Fibroblast of upper back skin (primary cell): ENCODE measurements around the gene SLC1A7.

Source experiments
- DNase-seq: peaks from one replicate; pipeline ENCODE4 v3.0.0-alpha.2; 2013

Gene SLC1A7

DNA sequence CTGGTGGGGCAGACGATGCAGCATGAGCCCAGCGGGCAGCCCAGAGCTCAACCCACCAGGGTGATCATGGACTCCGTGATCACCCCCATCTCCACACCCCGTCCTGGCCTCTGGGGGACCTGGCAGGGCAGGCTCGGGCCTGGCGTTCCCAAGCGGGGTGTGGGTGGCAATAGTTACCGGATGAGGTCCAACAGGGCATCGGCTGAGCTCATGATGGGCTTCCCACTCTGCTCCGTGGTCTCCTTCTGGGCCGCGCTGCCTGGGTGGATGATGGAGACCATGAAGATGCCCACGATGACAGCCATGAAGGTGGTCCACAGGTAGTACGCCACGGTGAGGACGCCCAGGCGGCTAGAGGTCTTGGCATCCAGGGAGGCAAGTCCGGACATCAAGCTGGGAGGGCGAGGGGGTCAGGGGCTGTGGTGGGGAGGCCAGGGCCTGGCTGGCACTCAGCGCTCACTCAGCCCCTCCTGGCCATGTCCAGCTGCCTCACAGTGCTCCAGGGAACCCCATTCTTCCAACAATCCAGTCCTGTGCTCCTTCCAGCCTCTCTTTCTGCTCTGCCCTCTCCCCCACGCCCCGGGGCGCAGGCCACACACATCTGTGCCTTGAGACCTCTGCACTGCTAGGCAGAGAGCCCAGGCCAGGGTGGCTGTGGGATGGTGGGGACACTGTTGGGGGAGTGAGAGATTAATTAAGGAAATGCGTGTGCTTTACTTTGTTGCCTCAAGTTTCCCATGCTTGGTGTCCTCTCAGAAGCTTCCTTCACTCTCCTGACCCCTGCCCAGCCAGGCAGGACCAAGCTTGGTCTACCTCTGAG is 27.6 kb downstream of the SLC1A7 start:
- no peak for DNase-seq

DNA sequence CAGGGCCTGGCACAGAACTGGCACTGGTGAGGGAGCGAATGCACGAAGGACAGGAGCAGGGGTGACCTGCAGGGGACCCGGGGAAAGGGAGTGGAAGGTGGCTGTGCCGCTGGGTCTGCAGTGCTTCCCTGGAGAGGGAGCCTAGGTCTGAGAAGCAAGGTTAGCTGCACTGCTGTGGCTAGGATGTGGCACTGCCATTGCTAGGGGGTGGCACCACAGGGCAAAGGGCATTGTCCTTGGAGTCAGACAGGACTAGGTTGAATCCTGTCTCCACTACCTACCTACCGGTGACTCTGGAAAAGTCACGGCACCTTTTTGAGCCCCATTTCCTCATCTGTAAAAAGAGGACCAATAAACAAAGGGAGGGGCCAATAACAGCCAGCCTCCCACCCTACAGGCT is 28.3 kb downstream of the SLC1A7 start:
- no peak for DNase-seq

DNA sequence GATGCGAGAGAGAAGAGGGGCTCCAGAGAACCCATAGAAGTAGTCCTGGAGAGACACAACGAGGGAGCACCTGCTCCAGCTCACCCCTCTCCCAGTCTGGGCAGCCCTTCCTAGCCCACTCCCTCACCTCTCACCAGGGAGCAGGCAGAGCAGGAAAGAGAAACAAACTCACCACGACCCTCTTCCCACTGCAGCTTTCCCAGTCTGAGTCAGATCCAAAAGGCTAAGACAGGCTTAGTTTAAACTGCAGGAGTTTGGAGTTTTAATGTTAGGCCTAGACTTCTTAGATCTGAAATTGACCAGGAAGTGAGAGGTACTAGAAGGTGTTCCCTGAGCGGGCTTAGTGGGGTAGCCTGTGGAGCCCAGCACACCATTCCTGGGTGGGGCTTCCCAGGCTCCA is 29.6 kb downstream of the SLC1A7 start:
- peak; percentile 10 for DNase-seq

DNA sequence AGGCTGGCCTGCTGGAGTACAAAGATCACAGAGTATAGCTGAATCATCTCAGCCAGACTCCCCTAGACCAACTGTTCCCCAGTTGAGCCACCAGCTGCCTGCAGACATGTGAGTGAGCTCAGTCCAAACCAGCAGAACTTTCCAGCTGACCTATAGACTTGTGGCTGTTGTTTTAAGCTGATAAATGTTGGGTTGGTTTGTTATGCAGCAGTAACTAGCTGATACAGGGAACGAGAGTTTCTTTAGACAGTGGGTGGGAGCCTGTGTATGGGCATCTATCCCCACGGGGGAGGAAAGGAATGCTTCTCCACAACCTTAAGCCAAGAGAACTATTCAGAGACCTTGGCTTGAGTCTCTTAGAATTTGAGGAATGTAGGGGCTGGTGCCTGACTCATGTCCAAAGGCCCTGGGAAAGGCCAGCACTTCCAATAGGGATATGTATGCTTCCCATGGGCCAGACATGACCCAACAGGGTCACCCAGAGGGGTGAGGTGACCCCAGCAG is 30.1 kb downstream of the SLC1A7 start:
- peak; percentile 87 for DNase-seq

DNA sequence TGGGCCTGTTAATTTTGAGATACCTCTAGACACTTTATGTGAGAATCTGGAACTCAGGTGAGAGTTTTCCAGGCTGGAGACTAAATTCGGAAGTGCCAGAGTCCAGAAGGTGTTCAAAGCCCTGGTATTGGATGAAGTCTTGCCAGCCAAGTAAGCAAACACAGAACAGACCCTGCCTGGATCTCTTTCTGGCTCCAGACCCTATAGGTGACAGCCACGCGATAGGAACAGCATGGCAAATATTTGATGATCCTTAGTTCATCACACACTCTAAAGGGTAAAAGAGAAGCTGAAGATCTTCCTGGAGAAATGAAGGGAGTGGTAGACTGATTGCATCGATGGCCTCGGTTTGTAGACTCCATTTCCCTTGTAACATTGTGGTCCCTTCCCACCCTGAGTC is 30.7 kb downstream of the SLC1A7 start:
- DNase-seq: no peak

DNA sequence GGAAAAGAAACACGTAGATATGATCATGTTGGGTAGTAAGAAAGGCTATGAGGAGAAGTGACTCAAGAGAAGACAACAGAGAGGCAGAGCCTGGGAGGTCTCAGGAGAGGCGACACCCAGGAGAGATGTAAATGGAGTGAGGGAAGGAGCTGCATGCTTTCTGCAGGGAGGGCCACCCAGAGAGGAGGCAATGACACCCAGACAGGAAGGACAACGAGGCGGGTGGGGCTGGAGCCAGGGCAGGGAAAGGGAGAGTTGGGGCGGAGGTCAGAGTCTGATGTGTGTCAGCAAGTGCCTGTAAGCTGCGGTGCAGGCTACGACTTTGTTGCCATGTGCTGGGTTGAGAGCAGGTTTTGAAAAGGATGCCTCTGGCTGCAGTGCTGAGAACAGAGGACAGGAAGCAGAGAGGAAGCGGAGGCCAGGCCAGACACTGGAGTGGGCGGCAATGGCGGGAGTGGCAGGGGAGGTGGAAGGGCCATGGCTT is 31.3 kb downstream of the SLC1A7 start:
- DNase-seq: peak; percentile 16

DNA sequence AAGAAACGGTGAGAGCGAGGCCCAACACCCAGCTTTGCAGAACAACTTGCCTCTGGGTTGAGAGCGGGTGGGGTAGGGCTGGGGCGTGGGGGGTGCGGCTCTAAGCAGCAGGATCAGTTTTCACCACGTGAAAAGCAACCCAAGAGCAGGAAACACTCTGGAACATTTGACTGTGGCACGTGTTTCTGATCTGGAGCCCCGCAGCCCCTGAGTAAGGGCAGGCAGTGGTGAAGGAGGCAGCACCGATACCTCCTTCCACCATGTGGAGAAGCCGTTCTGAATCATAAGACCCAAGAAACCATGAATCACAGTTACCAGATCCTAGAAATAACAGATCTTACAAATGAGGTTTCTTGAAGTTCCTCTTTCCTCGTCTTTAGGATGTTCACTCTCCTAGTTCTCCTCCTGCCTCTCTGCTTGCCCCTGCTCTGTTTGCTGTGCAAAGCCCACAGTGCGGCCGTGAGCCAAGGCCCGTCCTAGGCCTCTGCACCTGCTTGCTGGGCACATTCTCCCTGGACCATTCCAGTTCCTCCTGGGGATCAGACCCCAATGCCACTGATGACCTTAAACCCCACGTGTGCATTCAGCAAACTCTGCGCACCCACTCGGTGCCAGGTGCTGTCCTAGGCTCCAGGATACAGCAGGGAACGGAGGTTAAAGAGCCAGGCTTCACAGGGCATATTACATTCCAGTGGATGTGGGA is 31.9 kb downstream of the SLC1A7 start:
- DNase-seq: peak; percentile 79

DNA sequence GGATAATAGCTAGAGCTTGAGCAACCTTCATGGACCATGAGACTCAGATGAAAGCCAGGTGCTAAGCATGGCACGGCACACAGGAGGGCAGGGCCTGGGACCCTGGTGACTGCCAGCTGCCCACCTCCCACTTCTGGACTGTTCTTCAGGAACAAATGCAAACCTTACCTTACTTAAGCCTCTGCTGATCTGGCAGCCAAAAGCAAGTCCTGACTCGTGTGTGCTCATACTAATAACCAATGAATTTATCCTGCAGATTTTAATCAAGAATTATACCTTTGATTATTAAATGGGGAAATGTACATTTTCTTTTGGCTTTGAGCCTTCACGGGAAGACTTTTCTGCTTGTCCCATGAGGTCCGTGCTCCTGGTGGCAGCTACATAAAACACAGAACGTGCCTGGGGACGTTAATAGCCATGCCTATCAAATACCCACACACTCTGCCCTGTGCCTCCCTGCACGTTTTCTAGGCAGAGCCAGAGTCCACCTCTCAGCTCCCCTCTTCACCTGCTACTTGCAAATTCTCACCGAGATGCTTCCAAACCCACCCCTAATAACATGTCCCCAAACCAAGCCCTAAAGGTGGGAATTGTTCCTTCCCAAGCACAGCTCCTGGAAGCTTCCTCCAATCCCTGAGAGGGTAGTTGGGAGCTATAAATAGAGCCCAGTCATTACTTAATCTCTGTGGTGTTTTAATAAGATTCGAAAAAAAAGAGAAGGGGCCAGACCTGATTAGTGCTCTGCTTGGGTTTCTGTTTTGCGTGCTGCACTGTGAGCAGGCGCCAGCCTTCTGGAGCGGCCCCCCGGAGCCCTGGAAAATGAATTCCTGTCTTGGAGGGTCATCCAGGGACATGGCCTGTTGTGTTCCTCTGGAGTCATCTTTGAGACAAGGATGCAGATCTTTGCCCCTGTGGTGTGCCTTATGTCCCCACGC is 33.5 kb downstream of the SLC1A7 start:
- DNase-seq: peak; percentile 45

DNA sequence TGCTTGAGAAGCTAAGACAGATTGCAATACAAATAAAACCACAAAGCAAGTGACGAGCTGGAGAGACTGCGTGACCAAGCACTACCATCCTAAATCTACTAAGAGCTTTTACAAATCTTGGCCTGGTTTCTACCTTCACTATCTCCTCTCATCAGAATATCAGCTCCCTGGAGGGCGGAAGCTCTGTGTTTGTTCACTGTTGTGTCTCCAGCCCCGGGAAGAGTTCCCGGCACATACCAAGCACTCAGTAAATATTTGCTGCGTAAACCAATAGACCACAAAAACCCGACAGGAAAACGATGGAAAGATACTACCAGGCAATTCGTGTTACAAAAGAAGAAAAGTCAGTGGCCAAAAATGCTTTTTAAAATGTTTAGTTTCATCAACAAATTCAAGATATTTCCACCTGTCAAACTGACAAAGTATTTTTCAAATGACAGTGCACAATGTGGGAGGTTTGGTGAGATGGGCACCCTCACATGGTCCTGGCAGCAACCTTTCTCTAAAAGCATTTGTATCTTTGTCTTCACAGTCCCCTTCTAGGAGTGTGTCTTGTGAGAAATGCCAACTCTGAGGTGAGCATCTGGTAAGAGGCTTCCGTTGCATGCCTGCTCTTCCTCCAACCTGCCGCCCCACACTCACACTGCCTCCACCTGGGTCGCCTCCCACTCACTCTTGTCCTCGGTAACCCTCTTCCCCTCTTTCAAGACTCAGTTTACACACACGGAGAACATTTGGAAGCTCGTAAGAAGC is 34.7 kb downstream of the SLC1A7 start:
- DNase-seq: peak; percentile 82

DNA sequence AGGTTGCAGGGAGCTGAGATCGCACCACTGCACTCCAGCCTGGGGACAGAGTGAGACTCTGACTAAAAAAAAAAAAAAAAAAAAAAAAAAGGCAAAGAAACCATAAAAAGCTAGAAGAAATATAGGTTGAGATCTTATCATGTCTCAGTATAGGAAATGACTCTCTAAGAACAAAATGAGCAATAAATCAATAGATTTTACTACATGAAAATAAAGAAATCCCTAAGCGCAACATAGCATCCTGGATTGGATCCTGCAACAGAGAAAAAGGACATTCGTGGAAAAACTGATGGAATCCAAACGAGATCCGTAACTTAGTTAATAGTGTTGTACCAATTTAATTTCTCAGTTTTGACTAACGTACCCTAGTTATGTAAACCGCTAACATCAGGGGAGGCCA is 35.3 kb downstream of the SLC1A7 start:
- DNase-seq: no peak

DNA sequence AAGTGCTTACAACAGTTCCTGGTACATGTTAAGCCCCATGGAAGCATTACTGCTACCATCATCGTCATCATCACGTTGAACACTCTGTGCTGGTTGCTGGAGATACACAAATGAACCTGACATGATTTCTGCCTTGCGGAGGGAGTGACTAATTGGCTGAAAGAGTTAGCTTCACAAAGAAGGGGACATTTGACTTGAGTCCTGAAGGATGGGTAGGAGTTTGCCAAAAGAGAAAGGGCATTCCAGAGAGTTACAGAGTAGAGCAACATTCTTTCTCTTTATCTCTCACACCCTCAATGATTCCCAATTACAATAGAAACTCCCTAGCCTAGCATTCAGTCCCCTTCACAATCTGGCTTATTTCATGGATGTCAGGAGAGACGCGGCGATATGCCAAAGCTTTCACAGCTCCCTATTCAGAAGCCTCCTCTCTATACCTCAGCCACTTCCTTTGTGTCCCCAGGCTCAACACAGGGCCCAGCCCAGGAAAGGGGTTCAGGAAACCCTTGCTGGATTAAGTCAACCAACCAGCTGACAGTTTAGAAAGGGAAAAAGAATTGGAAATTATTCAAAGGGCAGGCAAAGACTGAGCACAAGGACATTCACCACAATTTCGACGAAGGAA is 38.0 kb downstream of the SLC1A7 start:
- DNase-seq: no peak

DNA sequence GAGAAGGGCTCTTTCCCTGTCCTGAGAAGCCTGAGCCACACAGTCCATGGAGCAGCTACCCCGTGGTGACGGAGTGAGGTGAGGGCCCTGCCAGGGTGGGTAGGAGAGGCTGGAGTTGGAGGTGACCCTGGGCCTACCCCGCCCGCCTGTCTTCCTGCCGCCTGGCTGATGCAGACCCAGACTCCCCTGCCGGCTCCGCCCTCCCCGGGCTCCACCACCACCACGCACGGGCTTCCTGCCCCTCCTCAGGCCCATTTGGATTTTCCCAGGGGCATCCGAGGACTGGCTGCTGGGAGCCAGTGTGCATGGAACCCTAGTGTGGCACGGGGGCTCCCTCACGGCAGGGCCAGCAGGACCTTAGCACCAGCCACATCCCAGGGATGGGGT is 47.9 kb downstream of the SLC1A7 start:
- no peak for DNase-seq

DNA sequence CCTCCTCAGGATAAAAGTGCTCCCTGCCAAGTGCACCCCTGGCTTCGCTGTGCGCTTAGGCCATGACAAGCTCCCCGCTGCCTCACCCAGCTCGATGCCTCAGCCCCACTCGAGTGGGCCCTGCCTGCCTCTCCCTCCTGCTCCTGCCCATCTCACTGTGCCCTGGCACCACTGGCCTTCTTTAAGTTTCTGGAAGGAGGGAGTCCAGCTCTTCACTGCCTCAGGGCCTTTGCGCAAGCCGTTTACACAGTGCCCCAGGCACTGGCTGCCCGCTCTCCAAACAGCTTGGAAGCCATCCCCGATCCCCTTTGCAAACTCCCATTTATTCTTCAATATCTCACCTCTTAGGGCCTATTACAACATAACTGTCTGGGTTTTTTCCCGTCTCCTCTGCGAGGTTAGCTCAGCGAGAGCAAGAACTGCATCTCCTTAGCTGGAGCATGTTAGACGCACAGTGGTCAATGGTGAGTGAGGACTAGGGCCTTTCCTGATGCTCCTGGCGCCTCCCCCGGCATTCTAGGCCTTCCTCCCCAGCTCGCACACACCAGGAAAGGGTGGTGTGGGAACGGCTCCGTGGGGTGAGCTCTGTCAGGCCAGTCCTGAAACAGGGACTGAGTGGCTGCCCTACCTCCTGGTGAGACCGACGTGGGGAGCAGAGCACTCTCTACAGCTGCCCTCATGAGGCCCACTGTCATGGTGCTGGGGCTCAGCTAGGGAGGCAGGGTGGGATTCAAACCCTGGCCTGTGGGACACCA is 48.5 kb downstream of the SLC1A7 start:
- DNase-seq: no peak

DNA sequence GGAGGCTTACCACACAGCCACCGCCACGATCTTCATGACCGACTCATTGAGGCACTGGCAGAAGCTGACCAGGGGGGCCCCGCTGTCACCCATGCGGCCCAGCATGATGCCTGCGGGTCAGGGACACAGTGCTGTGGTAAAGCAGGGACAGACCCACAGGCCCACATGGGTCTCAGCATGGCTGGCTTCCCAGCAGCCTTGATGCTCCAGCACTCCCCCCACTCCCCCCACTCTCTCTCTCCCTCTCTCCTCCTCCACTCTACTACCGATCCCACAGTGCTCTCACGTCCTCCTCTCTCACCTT is 49.0 kb downstream of the SLC1A7 start:
- no peak for DNase-seq

DNA sequence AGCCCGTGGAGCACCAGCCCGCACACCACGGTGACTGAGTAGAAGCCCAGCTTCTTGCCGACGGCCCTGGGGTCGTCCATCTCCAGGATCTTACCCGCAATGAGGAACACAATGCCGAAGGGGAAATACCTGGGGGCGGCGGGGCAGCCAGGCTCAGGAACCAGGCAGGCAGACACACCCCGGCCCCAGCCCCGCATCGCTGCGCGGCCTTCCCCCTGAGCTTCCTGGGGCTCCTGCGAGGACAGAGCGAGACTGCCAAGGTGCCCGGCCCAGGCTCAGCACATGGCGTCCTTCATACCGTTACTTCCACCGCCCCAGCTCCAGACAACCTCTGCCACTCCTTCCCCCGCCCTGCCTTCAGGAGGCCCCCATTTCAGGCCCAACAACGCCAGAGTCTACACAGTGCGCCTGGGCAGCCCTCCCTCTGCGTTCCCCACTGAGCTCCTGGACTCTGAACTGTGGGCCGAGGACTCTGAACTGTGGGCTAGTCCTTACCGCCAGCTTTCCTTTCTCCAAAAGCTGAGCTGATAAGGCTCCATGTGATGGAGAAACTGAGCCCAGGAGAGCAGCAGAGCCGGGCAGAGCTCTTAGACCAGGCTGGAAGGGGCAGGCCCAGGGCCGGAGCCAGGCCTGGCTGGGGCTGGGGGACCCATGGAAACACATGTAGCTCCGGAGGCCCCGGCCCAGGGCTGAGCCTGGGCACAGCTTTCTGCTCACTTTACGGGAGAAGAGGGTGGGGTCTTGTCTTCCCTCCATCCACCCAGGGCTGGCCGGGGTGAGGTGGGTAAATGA is 49.6 kb downstream of the SLC1A7 start:
- DNase-seq: no peak

DNA sequence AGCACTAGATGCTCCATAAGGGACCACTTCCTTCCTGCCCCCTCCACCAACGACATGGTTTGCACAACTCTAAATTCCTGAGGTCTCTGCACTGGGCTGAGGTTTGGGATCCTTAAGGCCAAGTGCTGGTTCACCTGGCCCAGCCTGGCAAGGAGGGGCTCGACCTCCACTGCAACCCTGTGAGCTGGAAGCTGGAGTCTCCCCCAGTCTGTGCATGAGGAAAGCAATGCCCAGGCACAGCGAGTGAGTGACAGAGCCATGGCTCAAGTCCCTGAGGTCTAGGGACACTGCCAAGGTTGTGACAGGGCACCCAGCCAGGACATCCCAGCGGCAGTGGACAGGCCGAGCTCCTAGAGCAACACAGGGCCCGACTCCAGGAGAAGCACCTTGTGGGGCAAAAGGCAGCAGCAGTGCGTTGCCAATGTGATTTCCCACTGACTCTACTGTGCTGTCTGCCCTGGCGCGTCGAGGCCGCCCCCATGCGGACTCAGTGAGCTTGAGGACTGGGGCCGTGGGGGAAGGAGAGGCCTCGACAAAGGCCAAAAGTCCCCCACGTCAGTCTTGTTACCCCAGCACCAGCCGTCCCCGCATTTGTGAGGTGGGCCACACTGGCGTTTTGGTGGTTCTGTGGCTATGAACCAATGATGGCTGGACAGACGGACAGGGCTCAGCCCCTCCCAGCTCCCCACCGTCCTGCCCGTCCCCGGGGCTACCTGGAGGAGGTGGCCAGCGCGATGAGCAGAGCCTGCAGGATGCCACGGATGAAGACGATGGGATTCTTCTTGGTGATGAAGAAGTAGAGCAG is 50.4 kb downstream of the SLC1A7 start:
- DNase-seq: peak; percentile 48

DNA sequence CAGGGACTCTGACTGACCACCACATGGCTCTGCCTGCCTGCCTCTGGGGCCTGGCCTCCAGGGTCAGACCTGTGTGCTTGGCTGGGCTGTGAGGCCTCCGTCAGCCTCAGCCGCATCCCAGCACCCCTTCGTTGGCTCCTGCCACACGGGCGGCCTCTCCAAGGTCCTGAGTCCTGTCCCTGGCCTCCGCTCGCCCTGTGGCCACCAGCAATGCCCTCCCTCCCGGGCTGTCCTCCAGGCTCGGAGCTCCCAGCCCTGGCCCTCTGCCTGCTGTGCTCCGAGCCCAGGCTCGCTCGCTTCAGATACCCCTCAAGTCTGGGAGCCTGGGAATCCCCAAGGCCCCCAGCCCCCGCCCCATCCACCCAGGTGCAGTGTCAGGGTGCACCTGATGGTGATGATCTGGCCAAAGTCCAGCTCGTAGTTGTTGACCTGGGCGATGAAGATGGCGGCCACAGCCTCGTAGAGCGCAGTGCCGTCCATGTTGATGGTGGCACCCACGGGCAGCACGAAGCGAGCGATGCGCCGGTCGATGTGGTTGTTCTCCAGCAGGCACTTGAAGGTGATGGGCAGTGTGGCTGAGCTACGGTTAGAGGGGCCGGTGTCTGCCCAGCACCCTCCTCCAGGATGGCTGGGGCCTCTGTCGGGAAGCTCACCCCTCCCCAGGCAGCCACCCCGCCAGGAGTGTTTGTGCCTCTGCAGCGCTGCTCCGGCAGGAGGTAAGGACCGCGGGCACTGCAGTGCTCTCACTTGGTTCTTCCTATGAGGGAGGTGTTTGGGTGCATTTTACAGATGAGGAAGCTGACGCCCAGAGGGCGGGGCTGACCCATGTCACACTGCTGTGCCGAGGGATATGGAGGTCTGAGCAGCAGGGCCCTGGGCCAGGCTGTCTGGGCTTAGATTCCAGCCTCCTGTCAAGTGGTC is 52.0 kb downstream of the SLC1A7 start:
- DNase-seq: no peak
